Pulmonary artery endothelial cell (primary cell): ENCODE results near the gene AUP1. TPM values are rescaled to one million over a fixed set of nuclear protein-coding genes. Genes with fewer than 3 reads are reported as not detected.
A peak's percentile ranks its signal among the peaks of the same experiment; 100 is the strongest.

Experiments used
- DNase-seq: peaks from one replicate; pipeline ENCODE4 v3.0.0-alpha.2; 2011; ENCODE audit warnings: low read depth, low spot score
- total RNA-seq: library from RNA; depleted of rRNA; stranded (reverse); fragments of >200 nt; gene quantifications from 2 replicates; pipeline ENCODE4 v1.2.3, GENCODE V29; 2014

Gene AUP1
- total RNA-seq, 1 donor from 2014 or later, result 95.4 TPM

DNA sequence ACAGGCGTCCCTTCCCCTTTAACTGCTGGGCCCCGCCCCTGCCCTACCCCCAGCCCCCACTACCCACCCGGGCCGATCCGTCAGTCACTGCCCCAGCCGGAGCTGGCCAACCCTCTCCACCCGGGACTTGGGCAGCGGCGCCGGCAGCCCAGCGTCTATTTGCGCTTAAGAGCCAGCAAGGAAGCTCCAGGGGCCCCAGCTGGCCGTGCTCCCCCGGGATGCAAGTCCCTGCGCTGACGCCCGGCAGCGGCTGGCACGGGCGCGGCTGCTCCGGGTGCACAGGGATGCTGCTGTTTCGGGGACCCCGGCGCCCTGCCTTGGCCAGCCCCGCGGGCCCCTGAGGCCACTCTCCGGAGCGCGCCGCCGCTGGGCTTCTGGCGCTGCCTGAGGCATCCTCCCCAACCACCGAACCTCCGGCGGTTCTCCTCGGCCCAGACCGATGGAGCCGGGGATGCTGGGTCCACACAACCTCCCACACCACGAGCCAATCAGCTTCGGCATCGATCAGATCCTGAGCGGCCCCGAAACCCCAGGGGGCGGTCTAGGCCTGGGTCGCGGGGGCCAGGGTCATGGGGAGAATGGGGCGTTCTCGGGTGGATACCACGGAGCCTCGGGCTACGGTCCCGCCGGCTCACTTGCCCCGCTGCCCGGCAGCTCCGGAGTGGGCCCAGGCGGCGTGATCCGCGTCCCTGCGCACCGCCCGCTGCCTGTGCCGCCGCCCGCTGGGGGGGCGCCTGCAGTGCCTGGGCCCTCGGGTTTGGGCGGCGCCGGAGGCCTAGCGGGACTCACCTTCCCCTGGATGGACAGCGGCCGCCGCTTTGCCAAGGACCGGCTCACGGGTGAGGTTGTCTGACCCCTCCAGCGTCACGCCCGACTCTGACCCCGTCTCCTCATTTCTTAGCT, 14.9 kb downstream of the AUP1 start, which contains the start of gene TLX2:
Gene TLX2, plus strand, starts transcription at position 83 of the 903 bp plus-strand sequence. Its CDS starts 357 bp downstream, at position 440.
- DNase-seq, result no peak

DNA sequence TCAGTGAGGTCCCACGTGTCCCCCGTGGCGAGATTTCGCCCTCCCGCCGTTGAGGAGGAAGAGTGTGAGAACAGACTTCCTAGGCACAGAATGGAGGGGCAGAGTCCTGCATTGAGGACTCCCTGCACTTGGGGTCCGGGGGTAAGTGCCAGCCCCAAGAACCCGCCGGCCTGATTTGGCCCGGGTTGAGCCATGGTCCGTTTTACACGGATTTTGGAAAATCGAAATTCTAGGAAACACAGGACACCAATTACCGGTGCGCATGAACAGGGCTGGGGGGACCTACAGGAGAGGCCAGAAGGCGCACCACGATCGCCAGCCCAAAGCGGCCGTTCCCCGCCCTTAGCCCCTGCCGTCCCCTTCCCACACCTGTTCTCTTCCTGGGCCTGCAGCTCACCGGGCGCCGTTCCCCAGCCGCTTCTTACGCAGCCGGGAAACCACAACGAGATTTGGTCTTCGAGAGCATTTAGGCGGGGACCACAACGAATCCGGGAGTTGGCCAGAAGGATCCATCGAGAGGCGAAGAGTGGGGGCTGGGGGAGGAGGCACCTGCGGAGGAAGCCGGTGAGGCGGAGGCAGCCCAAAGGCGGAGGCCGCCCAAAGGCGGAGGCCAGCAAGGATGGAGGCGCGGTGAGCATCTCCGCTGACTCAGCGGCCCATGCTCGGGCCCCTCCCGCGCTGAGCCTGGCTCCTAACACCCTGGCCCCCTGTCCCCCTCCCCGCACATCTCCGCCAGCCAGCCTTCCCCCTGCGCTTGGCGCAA, 15.7 kb downstream of the AUP1 start:
- no peak for DNase-seq

DNA sequence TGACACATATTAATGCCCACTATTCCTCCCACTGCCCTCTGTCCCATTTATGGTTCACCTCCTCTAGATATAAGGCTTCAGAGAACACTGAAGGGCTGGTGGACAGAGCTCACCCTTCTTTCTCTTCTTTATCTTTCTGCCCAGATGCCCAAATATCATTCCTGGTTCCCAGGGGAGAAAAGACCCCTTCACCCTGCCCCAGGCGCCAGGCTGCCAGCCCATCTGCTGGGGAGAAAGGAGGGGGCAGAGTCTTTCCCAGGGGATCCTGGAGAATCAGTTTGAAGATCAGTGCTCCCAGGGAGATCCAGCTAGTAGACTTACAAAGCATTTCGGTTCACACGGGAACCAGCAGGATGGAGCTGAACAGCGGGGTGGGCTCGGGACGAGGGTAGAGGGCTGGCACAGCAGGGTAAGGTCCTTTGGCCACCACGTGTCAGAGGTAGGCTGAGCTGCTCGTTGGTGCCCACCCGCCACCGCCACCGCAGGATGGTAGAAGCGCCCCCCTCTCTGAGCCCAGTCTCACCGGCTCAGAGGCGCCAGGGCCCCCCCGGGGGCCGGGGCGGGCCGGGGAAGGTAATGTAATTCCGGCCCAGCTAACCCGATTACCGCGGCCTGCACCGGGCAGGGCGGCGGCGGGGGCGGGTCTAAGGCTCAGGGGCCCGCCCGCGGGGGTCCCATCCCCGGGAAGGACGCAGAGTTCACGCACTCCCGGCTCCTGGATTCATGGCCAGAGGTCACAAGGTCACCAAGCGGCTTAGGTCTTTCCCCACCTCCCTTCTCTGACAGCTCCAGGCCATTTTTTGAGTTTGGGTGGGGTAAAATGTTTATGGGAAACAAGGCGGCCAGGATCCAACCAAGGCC, 16.5 kb downstream of the AUP1 start:
- no peak for DNase-seq

DNA sequence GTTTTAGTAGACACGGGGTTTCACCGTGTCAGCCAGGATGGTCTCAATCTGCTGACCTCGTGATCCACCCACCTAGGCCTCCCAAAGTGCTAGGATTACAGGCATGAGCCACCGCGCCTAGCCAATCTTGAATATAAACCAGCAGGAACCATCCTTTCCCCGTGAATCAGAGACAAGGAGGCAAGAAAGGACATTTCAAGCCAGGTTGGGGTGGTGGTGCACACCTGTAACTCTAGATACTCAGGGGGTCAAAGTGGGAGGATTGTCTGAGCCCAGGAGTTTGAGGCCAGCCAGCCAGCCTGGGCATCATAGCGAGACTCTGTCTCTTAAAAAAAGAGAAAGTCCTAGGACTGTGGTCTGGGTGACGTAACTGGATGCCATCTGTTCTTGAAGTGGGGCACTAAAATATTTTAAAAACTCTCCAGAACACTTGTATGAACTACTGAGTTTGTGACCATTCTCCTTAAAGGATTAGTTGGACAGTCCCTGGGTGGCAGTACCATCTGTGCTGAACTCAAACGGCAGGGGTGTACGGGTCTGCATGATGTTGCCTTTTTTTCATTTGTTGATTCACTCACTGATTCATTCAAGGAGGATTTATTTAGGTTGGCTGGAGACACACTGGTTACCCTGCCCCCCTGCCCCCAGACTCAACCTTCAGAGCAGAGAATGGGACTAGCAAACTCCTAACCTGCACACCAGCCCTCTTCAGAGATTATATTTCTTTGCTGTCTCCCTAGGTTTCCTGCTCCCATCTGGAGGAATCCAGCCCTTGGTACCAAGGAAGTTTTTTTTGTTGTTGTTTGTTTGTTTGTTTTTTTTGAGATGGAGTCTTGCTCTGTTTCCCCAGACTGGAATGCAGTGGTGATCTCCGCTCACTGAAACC, 18.2 kb downstream of the AUP1 start:
- no peak for DNase-seq

DNA sequence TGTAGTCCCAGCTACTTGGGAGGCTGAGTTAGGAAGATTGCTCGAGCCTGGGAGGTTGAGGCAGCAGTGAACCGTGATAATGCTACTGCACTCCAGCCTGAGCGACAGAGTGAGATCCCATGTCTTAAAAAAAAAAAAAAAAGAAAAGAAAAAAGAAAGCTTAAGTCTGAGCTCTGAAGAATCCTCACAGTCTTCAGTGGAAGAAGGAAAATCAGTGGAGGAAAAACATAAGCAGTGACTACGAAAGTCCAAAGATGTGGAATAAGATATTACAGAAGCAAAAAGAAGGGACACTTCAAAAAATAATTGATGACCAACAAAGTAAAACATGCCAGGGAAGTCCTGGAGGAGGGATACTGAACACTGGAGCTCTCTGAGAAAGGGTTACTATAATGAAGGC, 19.2 kb downstream of the AUP1 start:
- no peak for DNase-seq

DNA sequence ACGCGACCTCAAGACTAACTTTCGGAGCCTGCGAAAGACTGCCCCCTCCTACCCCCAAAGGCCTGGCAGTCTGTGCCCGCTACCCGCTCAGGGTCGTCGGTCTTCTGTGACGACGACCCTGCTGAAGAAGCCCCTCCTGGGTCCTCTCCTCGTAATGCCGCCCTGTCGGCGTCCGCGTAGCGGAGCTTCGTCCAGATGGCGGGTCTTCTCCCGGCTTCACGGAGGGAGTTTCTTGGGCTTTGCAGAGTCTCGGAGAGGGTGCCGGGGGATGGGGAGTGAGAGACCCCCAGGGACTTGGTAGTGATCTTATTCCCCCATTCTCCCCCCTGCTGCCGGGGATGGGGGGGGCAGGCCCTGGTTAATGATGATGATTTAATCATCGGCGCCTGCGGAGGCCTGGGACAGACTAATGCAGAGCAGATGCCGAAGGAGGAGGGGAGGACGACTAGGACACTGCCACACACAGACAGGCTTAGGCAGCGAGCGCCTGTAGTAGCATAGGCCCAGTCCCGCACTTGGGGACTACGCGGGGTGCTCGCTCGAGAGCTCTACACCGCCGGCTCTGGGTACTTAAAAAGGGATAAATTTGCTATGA, 21.5 kb downstream of the AUP1 start:
- no peak for DNase-seq

DNA sequence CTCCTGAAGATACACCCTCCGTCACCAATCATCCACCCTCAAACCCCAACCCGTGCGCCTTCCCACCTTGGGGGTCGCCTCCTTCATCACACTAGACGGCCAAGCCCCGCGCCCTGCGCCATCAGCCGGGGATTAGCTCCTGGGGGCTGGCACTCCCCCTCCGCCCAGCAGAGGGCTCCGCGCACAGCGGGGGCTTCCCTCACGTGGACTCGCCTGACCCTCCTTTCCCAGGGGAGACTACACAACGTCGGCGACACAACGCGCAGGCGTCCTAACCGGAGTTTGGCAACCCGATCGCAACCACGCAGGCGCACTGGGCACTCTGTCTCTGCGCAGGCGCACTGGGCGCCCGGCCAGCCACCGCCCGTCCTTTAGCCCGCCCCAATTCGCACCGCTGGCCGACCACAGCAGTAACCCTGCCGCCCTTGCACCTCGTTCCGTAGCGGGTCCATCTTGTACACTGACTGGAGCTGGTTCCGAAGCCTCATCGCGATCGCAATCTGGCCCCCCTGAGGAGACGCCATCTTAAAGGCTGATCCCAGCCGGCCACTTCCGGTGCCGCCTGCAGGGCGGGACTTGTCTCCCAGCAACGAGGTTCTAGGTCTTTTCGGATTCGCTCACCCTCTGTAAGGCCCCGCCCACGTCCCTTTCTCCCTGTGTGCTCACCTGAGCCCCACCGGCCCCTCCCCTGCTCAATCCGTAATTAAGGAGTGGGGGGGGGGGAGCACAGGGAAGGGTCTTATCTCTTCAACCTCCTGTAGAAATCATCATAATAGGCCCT, 22.2 kb downstream of the AUP1 start, which contains the start of gene PCGF1:
Gene PCGF1, minus strand, starts transcription at position 551 of the 781 bp plus-strand sequence. Its CDS starts 27 bp downstream, at position 524.
- peak; percentile 86 for DNase-seq

DNA sequence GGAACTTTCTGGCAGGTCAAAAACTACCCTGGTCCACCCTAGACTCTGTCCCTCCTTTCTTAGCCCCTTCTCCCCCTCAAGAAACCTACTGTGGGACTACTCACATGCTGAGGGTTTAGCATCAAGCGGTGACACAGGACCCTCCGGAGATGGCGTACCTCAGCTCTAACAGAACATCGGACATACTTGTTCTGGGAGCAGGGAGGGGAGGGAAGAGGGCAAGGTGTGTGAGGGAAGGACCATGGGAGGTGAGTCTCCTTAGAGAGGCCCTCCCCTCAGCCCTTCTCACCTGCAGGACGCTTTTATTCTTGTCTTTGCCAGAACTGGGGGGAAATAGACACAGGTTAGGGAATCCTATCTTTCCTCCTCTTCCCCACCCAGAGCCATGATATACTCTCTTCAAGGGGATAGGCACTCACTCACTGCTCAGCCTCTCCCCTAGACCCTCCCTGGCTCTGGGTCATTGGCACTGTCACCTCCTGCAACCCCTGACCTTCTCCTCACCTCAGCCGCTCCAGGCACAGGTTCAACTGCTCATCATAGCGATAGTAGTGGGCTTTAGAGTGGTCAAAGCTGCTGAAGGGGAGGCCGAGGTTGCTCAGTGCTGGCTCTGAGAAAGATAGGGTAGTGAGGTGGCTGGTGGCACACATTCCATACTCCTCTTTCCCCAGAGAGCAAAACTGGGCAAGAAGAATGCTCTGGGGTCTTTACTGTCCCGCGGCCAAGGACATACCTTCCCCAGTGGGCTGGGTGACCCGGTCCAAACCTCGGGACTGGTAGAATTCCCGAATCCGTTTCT, 23.9 kb downstream of the AUP1 start:
- DNase-seq, result no peak

DNA sequence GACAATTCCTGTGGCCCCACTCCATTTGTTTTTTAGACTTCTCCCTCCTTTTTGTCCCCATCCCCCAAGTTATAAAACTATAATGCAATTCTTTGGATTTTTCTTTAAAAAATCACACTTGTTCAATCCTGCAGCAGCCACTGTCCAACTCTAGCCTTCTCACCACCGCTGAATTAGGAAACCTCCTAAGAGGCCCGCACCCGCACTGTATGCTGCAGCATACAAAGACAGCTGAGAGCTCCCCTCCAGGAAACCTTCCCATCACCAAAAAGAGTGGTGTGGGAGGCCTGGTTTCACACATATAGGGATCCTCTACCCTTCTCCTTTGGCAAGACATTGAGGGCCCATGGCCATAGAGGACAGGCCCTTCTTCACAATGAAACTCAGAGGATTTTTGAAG, 24.9 kb downstream of the AUP1 start:
- no peak for DNase-seq

DNA sequence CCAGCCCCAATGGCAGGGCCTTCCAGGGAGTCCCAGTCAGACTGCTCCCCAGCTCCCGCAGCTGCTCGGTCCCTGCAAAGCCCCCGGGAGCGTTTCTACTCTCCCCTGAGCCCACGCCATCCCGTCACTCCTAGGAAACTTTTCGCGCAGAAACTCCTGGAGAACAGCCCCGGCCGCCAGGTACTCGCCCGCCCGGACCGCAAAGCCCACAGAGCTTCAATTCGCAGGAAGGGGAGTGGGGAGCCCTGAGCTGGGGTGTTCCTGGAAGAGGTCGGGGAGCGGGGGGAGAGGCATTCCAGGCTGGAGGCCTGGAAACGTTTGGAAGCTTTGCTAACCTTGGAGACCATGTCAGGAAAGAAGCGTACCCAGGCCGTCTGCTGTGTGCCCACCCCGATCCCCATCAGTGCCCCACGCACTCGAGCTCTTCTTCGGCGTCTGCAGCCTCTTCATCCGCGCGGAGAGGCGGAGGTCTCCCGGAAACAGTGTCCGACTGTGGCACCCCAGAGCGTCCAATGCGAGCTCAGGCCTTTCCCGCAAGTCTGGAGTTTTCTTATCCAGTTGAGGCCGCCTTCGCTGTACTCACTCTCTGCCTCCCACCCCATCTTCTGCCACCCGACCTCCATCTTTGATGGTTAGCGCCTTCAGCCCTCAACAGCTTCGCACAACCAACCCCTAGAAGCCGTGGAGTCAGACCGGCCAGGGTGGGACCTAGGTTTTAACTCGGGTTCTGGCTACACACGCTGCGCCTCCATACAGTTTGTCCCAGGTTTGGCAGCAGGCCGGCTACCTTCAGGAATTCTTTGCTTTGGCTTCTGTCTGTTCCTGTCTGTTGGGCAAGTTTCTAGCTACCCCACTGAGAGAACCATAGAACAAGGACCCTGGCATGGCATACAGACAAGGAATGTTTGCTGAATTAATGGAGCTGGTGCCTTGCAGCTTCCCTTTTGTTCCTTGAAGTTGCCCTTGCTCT, 25.7 kb downstream of the AUP1 start:
- DNase-seq, result no peak

DNA sequence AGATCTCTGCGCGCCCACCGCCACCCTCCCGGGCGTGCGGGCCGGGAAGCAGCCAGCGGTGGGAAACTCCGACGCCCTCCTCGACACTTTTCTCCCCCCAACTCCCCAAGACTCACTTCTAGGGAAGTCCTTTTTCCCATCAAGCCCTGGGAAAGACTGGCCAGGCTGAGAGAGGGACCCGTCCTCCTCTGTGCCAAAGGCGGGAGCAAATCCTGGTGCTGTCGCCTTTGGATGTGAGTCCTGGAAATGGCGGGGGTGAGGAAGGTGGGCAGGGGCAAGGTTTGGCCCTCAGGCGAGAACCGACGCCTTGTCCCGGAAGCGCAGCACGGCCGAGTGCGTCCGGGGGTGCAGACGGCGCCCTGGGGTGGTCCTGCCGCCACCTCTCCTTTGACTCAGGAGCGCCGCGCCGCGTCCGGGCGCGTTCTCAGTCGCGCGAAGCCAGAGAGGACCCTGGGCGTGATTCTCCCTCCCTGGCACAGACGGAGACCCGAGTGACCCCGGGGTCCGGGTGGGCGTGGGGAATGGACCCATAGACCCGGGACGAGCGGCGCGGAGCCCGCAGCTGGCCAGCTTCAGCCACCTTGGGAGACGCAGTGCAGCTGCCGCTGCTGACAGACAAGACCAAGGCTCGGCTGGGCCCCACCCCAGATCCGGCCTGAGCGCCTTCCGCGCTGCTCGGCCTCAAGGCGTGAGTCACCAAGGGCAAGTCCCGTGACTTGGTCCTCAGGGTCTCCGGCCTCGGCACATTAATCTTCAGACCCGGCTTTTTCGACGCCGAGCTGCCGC, 26.6 kb downstream of the AUP1 start:
- peak; percentile 47 for DNase-seq

DNA sequence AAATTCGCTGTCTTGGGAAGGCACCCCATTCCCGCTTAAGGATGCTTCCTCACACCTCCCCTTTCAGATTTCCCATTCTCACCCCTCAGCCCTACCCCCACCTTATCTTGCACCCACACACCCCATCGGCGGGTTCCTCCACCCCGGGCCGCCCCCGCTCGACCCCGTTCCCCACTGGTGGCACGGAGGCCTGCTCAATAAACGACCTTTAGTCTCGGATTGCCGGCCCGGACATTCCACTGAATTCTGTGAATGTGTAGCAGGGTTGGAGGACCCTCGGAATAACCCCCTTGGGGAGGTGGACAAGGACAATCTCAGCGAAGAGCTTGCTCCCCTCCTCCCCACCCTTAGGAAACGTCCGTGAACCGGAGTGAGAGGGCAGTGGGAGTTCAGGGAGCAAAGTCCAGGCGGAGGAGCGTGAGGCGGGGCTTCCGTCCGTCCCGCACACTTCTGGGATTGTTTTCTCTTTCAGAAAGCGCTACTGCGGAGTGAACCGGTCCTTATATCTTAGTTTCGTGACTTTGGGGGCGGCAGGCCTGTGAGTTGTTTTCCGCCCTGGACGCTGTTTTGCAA, 27.3 kb downstream of the AUP1 start:
- no peak for DNase-seq

DNA sequence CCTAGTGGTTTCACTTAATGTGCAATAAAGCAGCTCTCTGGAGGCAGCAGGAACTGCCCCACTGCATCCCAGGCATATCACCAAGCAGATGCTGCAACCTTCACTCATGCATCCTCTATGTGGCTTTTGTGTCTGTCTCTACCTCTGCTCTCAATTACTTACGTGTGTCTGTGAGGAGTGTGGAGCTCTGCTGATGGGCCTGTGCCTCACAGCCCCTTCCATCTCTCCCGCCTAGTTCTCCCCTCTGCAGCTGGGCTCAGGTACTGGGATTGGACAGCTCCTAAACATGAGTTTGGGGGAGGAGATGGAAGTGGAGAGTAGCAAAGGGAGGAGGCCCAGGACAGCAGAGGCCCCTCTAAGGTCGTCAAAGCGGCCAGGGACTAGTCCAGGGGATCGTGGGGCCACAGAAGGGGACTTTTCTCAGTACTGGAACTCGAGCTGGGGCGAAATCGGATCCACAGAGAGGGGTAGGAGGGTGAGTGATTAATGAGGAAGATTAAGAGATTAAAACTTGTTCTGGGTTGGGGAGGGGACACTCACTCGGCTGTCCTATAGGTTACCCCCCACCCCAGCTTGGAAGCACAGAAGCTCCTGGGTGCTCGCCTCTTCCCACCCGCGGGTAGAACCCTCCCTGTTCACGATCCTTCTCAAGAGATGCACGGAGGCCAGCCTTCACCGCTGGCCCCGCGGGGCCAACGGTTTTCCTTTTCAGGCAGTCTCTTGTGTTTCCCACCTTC, 28.0 kb downstream of the AUP1 start:
- no peak for DNase-seq

DNA sequence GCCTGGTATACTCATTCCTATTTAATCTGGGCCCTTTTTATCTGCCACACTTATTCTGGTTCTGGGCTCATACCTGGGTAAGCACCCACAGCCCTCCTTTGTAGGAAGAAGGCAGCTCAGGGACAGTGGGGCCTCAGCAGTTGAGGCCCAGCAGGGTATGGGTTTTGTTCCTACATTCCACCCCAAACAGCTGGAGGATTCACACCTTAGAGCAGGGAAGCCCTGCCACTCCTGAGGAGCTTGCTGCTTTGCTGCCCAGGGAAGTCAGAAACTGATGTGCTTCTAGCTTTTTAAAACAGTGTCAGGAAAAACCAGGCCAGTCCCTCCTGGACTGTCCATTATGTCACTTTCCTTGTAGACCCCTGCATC, 28.9 kb downstream of the AUP1 start:
- no peak for DNase-seq

DNA sequence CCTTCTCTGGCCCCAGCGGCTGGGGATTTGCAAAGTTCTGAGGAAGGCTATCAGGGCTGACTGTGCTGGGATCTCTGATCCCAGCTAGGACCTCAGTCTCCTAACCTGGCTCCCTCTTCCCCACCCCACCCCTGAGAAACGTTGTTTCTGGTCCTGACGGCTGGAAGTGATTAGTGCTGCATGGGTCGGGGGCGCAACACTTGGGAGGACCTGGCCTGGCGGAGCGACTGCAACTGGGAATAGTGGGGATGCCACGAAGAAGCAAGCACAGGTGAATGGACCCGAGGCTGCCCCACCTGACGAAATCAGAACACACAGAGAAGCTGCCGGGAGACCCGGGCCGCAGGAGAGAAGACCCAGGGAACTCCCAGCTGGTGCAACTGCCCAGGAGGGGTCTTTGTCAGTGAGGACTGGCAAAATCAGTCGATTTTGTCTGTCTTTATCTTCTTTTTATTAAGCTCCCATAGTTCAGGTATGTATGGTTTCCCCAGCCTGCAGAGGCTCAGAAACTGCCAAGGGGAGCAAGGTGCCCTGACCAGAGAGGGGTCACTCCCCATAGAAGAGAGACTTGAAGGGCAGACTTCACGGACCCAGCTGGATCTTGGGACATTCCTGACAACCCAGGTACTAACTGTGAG, 29.4 kb downstream of the AUP1 start:
- DNase-seq, result no peak
